Osteoblast (primary cell): Measurements from ENCODE around the gene MYB. TPM values are rescaled to one million over a fixed set of nuclear protein-coding genes. Genes with fewer than 3 reads are reported as not detected.

Experiments
- DNase-seq: peaks from one replicate; pipeline ENCODE4 v3.0.0; 2011; ENCODE audit warnings: low spot score, mixed read lengths; ENCODE audit not compliant: insufficient read length; ENCODE audit errors: missing footprints
- H2AFZ ChIP-seq: 2 replicates; pipeline ENCODE4 v1.6.0; 2011; ENCODE audit warnings: mild to moderate bottlenecking, low read length
- H3K27ac ChIP-seq: 2 replicates; pipeline ENCODE4 v1.5.1; 2011; ENCODE audit warnings: mild to moderate bottlenecking, low read depth, low read length, moderate library complexity
- H3K27me3 ChIP-seq: 2 replicates; pipeline ENCODE4 v1.6.0; 2012; ENCODE audit warnings: mild to moderate bottlenecking, control low read depth, inconsistent platforms, low read length, moderate library complexity; ENCODE audit not compliant: insufficient read depth
- H3K36me3 ChIP-seq: 2 replicates; pipeline ENCODE4 v1.5.1; 2011; ENCODE audit warnings: mild to moderate bottlenecking, low read length, control low read depth, moderate library complexity; ENCODE audit not compliant: insufficient read depth
- H3K4me1 ChIP-seq: 2 replicates; pipeline ENCODE4 v1.5.1; 2011; ENCODE audit warnings: mild to moderate bottlenecking, low read length, control low read depth, moderate library complexity; ENCODE audit not compliant: insufficient read depth
- H3K4me2 ChIP-seq: 2 replicates; pipeline ENCODE4 v1.6.0; 2011; ENCODE audit warnings: mild to moderate bottlenecking, low read length; ENCODE audit not compliant: insufficient read depth
- H3K4me3 ChIP-seq: fragments of 200-600 bp; sonication (generic); 3 replicates; pipeline ENCODE4 v1.5.1; 2012; ENCODE audit warnings: mild to moderate bottlenecking, low read length, inconsistent platforms; ENCODE audit not compliant: insufficient read depth
- H3K79me2 ChIP-seq: 2 replicates; pipeline ENCODE4 v1.6.0; 2012; ENCODE audit warnings: mild to moderate bottlenecking, low read length, control low read depth, inconsistent platforms; ENCODE audit not compliant: insufficient read depth
- H3K9me3 ChIP-seq: 2 replicates; pipeline ENCODE4 v1.5.1; 2011; ENCODE audit warnings: low read depth, low read length, control low read depth
- H4K20me1 ChIP-seq: 2 replicates; pipeline ENCODE4 v1.6.0; 2012; ENCODE audit warnings: mild to moderate bottlenecking, low read length, control low read depth; ENCODE audit not compliant: insufficient read depth
- CTCF ChIP-seq: IDR thresholded peaks from 2 replicates; pipeline ENCODE4 v1.5.1; 2011; ENCODE audit warnings: mild to moderate bottlenecking, low read depth, low read length, moderate library complexity; ENCODE audit errors: extremely low read depth
- total RNA-seq: library from RNA; depleted of rRNA; stranded (reverse); fragments of >200 nt; gene quantifications from 2 replicates; pipeline ENCODE4 v1.2.3, GENCODE V29; 2012

Gene MYB
- total RNA-seq, 1 donor, result 0.36 TPM

- Histone ChIP-seq H3K4me3 (no peak overlapping the region), H4K20me1 (no peaks in the 10 kb centered on the region), H3K79me2 (no peaks in the 10 kb centered on the region), H3K36me3 (no peaks in the 10 kb centered on the region), H3K27me3 (no peaks in the 10 kb centered on the region), H3K4me2 (no peak overlapping the region), H3K4me1 (peaks cover 20% of the 10 kb centered on the region), H2AFZ (no peak overlapping the region), H3K27ac (no peak overlapping the region), H3K9me3 (no peaks in the 10 kb centered on the region)
- no peak for DNase-seq
- no peak for TF ChIP-seq CTCF
Measured at GRCh38 chr6:135215160-135215559, 34.1 kb downstream of the MYB start.

GRCh38 chr6:135215563-135215962 is 34.5 kb downstream of the MYB start:
- Histone ChIP-seq H3K4me2 (no peak overlapping the region), H4K20me1 (no peaks in the 10 kb centered on the region), H2AFZ (no peak overlapping the region), H3K79me2 (no peaks in the 10 kb centered on the region), H3K4me1 (peaks cover 20% of the 10 kb centered on the region), H3K36me3 (no peaks in the 10 kb centered on the region), H3K27ac (no peak overlapping the region), H3K27me3 (no peaks in the 10 kb centered on the region), H3K4me3 (no peak overlapping the region), H3K9me3 (no peaks in the 10 kb centered on the region)
- TF ChIP-seq CTCF, result no peak
- no peak for DNase-seq

DNA sequence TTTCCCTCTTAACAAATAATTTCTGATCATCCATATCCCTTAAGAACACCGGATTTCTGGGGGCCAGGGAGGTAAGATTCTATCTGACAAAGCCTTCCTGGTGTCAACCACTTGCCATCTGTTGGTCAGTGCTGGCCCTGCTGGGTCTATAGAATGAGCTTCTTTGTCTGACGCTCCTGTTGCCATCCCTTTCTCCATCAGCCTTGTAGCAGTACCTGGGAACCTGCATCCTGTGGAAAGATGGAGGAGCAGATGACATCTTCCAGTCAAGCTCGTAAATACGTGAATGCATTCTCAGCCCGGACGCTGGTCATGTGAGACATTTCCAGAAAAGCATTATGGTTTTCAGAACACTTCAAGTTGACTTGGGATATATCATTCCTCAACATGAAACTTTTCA is 36.6 kb downstream of the MYB start:
- no peak for DNase-seq

GRCh38 chr6:135219346-135219745 is 38.2 kb downstream of the MYB start:
- H3K4me1 ChIP-seq, result no peaks in the 10 kb centered on the region
- no peaks in the 10 kb centered on the region for H3K9me3 ChIP-seq
- H4K20me1 ChIP-seq, result no peaks in the 10 kb centered on the region
- no peaks in the 10 kb centered on the region for H3K79me2 ChIP-seq
- no peak for TF ChIP-seq CTCF
- no peaks in the 10 kb centered on the region for H3K27me3 ChIP-seq
- no peak for DNase-seq
- H3K4me2 ChIP-seq, result no peak overlapping the region
- no peak overlapping the region for H3K27ac ChIP-seq
- no peak overlapping the region for H2AFZ ChIP-seq
- no peak overlapping the region for H3K4me3 ChIP-seq
- H3K36me3 ChIP-seq, result no peaks in the 10 kb centered on the region

More for the DNA sequence above, 36.6 kb downstream of the MYB start:
- no peak overlapping the region for H3K27ac ChIP-seq
- no peak for TF ChIP-seq CTCF
- no peaks in the 10 kb centered on the region for H3K79me2 ChIP-seq
- H3K4me3 ChIP-seq, result no peak overlapping the region
- no peak overlapping the region for H3K4me2 ChIP-seq
- H3K9me3 ChIP-seq, result no peaks in the 10 kb centered on the region
- H2AFZ ChIP-seq, result no peak overlapping the region
- peaks cover 10% of the 10 kb centered on the region for H3K4me1 ChIP-seq
- H3K36me3 ChIP-seq, result no peaks in the 10 kb centered on the region
- H3K27me3 ChIP-seq, result no peaks in the 10 kb centered on the region
- no peaks in the 10 kb centered on the region for H4K20me1 ChIP-seq
